ENCODE measurements around the gene PLA2G12A. TPM values are rescaled to one million over a fixed set of nuclear protein-coding genes. Genes with fewer than 3 reads are reported as not detected.

Gene PLA2G12A
- total RNA-seq, 1 experiment from 2014 or later = 17.3 TPM

Other genes with a start within 250 kb of the PLA2G12A start
- 65.8 and 85.7 TPM in 2 replicates for gene MCUB, start 169.8 kb downstream of the PLA2G12A start, total RNA-seq (2014; rRNA removed; shearing (Covaris generic); ENCODE audit: low replicate concordance)
- 32.7 and 34.1 TPM in 2 replicates for gene CASP6, start 26.6 kb downstream of the PLA2G12A start, total RNA-seq (2014; rRNA removed; shearing (Covaris generic); ENCODE audit: low replicate concordance)
- 1.6 TPM in 1 of 2 replicates, not detected in the other for gene CFI, start 71.9 kb upstream of the PLA2G12A start, total RNA-seq (2014; rRNA removed; shearing (Covaris generic); ENCODE audit: low replicate concordance)
- gene GAR1, start 85.7 kb upstream of the PLA2G12A start, total RNA-seq (2014; rRNA removed; shearing (Covaris generic); ENCODE audit: low replicate concordance) = 0.93 and 11.9 TPM in 2 replicates
- gene RRH, start 97.9 kb upstream of the PLA2G12A start, total RNA-seq (2014; rRNA removed; shearing (Covaris generic); ENCODE audit: low replicate concordance) = not detected in 2 replicates
- gene LRIT3, start 118.0 kb upstream of the PLA2G12A start, total RNA-seq (2014; rRNA removed; shearing (Covaris generic); ENCODE audit: low replicate concordance) = not detected in 2 replicates
- 8.6 and 8.8 TPM in 2 replicates for gene EGF, start 182.8 kb upstream of the PLA2G12A start, total RNA-seq (2014; rRNA removed; shearing (Covaris generic); ENCODE audit: low replicate concordance)

All from Caki2 (cell line).